GM12878 (cell line): ENCODE results near the gene AKT3.

Experiments
- ATF2 ChIP-seq: IDR thresholded peaks from 2 replicates; pipeline ENCODE4 v1.6.1; 2012; ENCODE audit warnings: low read length, inconsistent platforms
- EGR1 ChIP-seq, 2 experiments: IDR thresholded peaks; 1 replicate in 1 of 2; 2 replicates in 1 of 2; pipeline ENCODE4 v1.6.1; 2011 to 2012; ENCODE audit warnings: low read depth in 2 of 2, low read length in 2 of 2, borderline replicate concordance in 1 of 2, mild to moderate bottlenecking in 1 of 2, moderate library complexity in 1 of 2
- YY1 ChIP-seq: IDR thresholded peaks from 2 replicates; pipeline ENCODE4 v1.6.1; 2011; ENCODE audit warnings: low read depth, mild to moderate bottlenecking, low read length

- no peak for TF ChIP-seq ATF2
- TF ChIP-seq YY1, result no peak
- TF ChIP-seq EGR1 (IDR thresholded peaks at IDR 0.05; ENCODE audit: borderline replicate concordance in 1 of 2, low read depth in 2 of 2, low read length in 2 of 2), result no peak
Observed at GRCh38 chr1:243496806-243497205, 353.2 kb downstream of the AKT3 start.
